Keratinocyte (primary cell): ENCODE data around the gene FRMD6. TPM values are rescaled to one million over a fixed set of nuclear protein-coding genes. Genes with fewer than 3 reads are reported as not detected.

Source experiments
- DNase-seq: peaks from one replicate; pipeline ENCODE4 v3.0.0-alpha.2; 2011; ENCODE audit warnings: low read depth, missing footprints, low spot score
- FAIRE-seq: peaks from 2 replicates; lab custom pipeline; 2011; peaks lifted over from hg19 to GRCh38; lab: Jason Lieb, UNC
- H2AFZ ChIP-seq: 2 replicates; pipeline ENCODE4 v1.6.0; 2012; ENCODE audit warnings: low read length, control low read depth, inconsistent platforms; ENCODE audit not compliant: control insufficient read depth
- H3K27ac ChIP-seq: 2 replicates; pipeline ENCODE4 v1.5.1; 2011; ENCODE audit warnings: low read length; ENCODE audit not compliant: control insufficient read depth, insufficient read depth
- H3K27me3 ChIP-seq: 3 replicates; pipeline ENCODE4 v1.6.0; 2011; ENCODE audit warnings: low read length; ENCODE audit not compliant: control insufficient read depth, insufficient read depth; ENCODE audit errors: extremely low read depth
- H3K36me3 ChIP-seq, 2 experiments: 2 replicates in 1 of 2; 3 replicates in 1 of 2; pipeline ENCODE4 v1.5.1; 2011; ENCODE audit warnings: low read length in 2 of 2, mild to moderate bottlenecking in 1 of 2; ENCODE audit not compliant: control insufficient read depth in 2 of 2, insufficient read depth in 2 of 2; ENCODE audit errors: extremely low read depth in 1 of 2
- H3K4me1 ChIP-seq: 3 replicates; pipeline ENCODE4 v1.5.1; 2011; ENCODE audit warnings: low read length; ENCODE audit not compliant: control insufficient read depth, insufficient read depth; ENCODE audit errors: extremely low read depth
- H3K4me2 ChIP-seq: 3 replicates; pipeline ENCODE4 v1.6.0; 2011; ENCODE audit warnings: low read depth, low read length; ENCODE audit not compliant: control insufficient read depth, insufficient read depth; ENCODE audit errors: extremely low read depth
- H3K4me3 ChIP-seq, 3 experiments: fragments of 200-600 bp in 1 of 3; sonication (generic) in 1 of 3; 2 replicates in 2 of 3; 3 replicates in 1 of 3; pipeline ENCODE4 v1.5.1; 2011 to 2016; ENCODE audit warnings: low read length in 3 of 3, mild to moderate bottlenecking in 3 of 3, control low read depth in 2 of 3, inconsistent platforms in 1 of 3, low read depth in 1 of 3, mixed read lengths in 1 of 3, mixed run types in 1 of 3, moderate library complexity in 1 of 3; ENCODE audit not compliant: control insufficient read depth in 2 of 3, insufficient read depth in 2 of 3; ENCODE audit errors: extremely low read depth in 1 of 3
- H3K79me2 ChIP-seq: 2 replicates; pipeline ENCODE4 v1.6.0; 2012; ENCODE audit warnings: low read length; ENCODE audit not compliant: control insufficient read depth, insufficient read depth
- H3K9ac ChIP-seq: 3 replicates; pipeline ENCODE4 v1.6.0; 2011; ENCODE audit warnings: low read length; ENCODE audit not compliant: control insufficient read depth, insufficient read depth; ENCODE audit errors: extremely low read depth
- H3K9me1 ChIP-seq: 3 replicates; pipeline ENCODE4 v1.6.0; 2011; ENCODE audit warnings: low read length; ENCODE audit not compliant: control insufficient read depth, insufficient read depth; ENCODE audit errors: extremely low read depth
- H3K9me3 ChIP-seq: 2 replicates; pipeline ENCODE4 v1.5.1; 2012; ENCODE audit warnings: low read depth, low read length; ENCODE audit not compliant: control insufficient read depth
- H4K20me1 ChIP-seq: 3 replicates; pipeline ENCODE4 v1.6.0; 2011; ENCODE audit warnings: low read length; ENCODE audit not compliant: control insufficient read depth, insufficient read depth; ENCODE audit errors: extremely low read depth
- EZH2 ChIP-seq: IDR thresholded peaks from one replicate; pipeline ENCODE4 v1.6.1; 2012; ENCODE audit warnings: inconsistent platforms, mild to moderate bottlenecking, low read length, moderate library complexity
- dilution Hi-C: fragments of 300-500 bp; cut with MboI; formaldehyde crosslinking; loops from one replicate; pipeline ENCODE4 v1.7.0; 2020; ENCODE audit warnings: low sequenced_read_pairs; ENCODE audit not compliant: extremely low pct_ligation_motif_present
- polyA plus RNA-seq, 5 experiments: library from polyadenylated mRNA; depleted of rRNA in 3 of 5; stranded (reverse) in 3 of 5; stranded (forward) in 1 of 5; unstranded in 1 of 5; fragments of >200 nt; gene quantifications; 1 replicate in 1 of 5; 2 replicates in 3 of 5; 3 replicates in 1 of 5; pipeline versions ENCODE4 v1.2.1 to v1.2.3, GENCODE V29; 2011 to 2012; ENCODE audit warnings: missing spikeins in 2 of 5, low read depth in 1 of 5, low replicate concordance in 1 of 5
- TF ChIP-seq, protein P1 (sequence below), 3 experiments: IDR thresholded peaks in 1 of 3; conservative IDR thresholded peaks in 1 of 3; optimal IDR thresholded peaks in 1 of 3; 2 replicates in 2 of 3; 3 replicates in 1 of 3; pipeline versions ENCODE3 to v1.5.1; 2011; ENCODE audit warnings: low read length in 3 of 3, mild to moderate bottlenecking in 3 of 3, moderate library complexity in 2 of 3, control low read depth in 1 of 3, inconsistent platforms in 1 of 3; ENCODE audit not compliant: insufficient read depth in 2 of 3; ENCODE audit errors: extremely low read depth in 1 of 3

The FRMD6 gene
- polyA plus RNA-seq, 1 donor (not counting 4 experiments of a cell fraction or from before 2014, with no cell fraction given), result 120 TPM

DNA sequence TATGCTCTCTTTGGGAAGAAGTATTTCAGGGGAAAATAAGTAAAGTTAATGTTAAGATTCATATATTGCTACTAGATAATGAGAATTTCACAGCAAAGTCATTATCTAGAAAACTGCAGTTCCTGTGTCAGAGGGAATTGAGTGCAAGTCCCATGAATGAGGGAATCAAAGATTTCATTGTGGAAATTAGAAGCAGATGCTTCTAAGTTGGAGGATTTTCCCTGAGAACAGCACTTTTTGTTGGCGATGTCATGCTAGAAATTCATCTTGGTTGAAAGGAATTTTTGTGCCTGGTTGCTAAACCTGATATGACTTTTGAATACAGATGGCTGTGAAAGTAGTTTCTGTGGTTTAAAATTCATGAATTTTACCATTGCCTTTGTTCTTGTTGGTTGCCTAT lies 25.6 kb downstream of the FRMD6 start:
- Histone ChIP-seq H3K36me3 (peaks cover 3 to 23% of the 10 kb centered on the region in 2 experiments), H3K9me1 (peaks cover 5% of the 10 kb centered on the region), H3K4me2 (no peak overlapping the region), H3K4me1 (peaks cover 19% of the 10 kb centered on the region), H3K27ac (no peak overlapping the region), H3K9me3 (no peaks in the 10 kb centered on the region), H2AFZ (no peak overlapping the region), H3K27me3 (no peaks in the 10 kb centered on the region), H3K79me2 (peaks cover 94% of the 10 kb centered on the region), H3K4me3 (no peak overlapping the region), H4K20me1 (peaks cover 5% of the 10 kb centered on the region), H3K9ac (no peak overlapping the region)
- TF ChIP-seq, protein P1, sequence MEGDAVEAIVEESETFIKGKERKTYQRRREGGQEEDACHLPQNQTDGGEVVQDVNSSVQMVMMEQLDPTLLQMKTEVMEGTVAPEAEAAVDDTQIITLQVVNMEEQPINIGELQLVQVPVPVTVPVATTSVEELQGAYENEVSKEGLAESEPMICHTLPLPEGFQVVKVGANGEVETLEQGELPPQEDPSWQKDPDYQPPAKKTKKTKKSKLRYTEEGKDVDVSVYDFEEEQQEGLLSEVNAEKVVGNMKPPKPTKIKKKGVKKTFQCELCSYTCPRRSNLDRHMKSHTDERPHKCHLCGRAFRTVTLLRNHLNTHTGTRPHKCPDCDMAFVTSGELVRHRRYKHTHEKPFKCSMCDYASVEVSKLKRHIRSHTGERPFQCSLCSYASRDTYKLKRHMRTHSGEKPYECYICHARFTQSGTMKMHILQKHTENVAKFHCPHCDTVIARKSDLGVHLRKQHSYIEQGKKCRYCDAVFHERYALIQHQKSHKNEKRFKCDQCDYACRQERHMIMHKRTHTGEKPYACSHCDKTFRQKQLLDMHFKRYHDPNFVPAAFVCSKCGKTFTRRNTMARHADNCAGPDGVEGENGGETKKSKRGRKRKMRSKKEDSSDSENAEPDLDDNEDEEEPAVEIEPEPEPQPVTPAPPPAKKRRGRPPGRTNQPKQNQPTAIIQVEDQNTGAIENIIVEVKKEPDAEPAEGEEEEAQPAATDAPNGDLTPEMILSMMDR (optimal IDR thresholded peaks at IDR 0.05 in 1 of 3, IDR thresholded peaks at IDR 0.05 in 1 of 3, conservative IDR thresholded peaks at IDR 0.05 in 1 of 3; ENCODE audit: extremely low read depth in 1 of 3, insufficient read depth in 2 of 3, low read length in 3 of 3), result no peak
- TF ChIP-seq EZH2, result no peak
- FAIRE-seq, result peak; percentile 23
- no peak for DNase-seq
- dilution Hi-C loops, result no loop called here

GRCh38 chr14:51677738-51678137 lies 26.0 kb downstream of the FRMD6 start:
- Histone ChIP-seq H3K27me3 (no peaks in the 10 kb centered on the region), H3K4me2 (no peak overlapping the region), H3K9ac (no peak overlapping the region), H4K20me1 (peaks cover 5% of the 10 kb centered on the region), H3K9me3 (no peaks in the 10 kb centered on the region), H3K79me2 (peaks cover 95% of the 10 kb centered on the region), H3K27ac (no peak overlapping the region), H3K4me3 (no peak overlapping the region), H3K4me1 (peaks cover 19% of the 10 kb centered on the region), H3K36me3 (peaks cover 8 to 23% of the 10 kb centered on the region in 2 experiments), H3K9me1 (peaks cover 5% of the 10 kb centered on the region), H2AFZ (no peak overlapping the region)
- dilution Hi-C loops, result no loop called here
- DNase-seq (no peak), FAIRE-seq (no peak)
- TF ChIP-seq, protein P1 (optimal IDR thresholded peaks at IDR 0.05 in 1 of 3, IDR thresholded peaks at IDR 0.05 in 1 of 3, conservative IDR thresholded peaks at IDR 0.05 in 1 of 3; ENCODE audit: extremely low read depth in 1 of 3, insufficient read depth in 2 of 3, low read length in 3 of 3), result no peak
- no peak for TF ChIP-seq EZH2
